ENCODE measurements around the gene MUC4.
"Not testable (repeated sequence)": the region's sequence is repeated elsewhere in the genome, so short reads cannot be mapped to it uniquely, and the experiment has no call there.

MUC4 gene

GRCh38 chr3:195836476-195837135 is 24.9 kb upstream of the MUC4 start:
- DNase-seq = no peak

GRCh38 chr3:195835791-195836190 is 24.1 kb upstream of the MUC4 start:
- DNase-seq = no peak

GRCh38 chr3:195834675-195835583 is 23.2 kb upstream of the MUC4 start:
- DNase-seq = no peak

- DNase-seq = no peak
Observed at GRCh38 chr3:195829897-195830254, 18.1 kb upstream of the MUC4 start.

GRCh38 chr3:195828762-195829161 is 17.0 kb upstream of the MUC4 start:
- no peak for DNase-seq

GRCh38 chr3:195825857-195826804 is 14.4 kb upstream of the MUC4 start:
- no peak for DNase-seq

- no peak for DNase-seq
Observed at GRCh38 chr3:195825191-195825588, 13.5 kb upstream of the MUC4 start.

GRCh38 chr3:195824425-195825190 is 12.9 kb upstream of the MUC4 start:
- DNase-seq = not testable (repeated sequence)

- DNase-seq = no peak
Observed at GRCh38 chr3:195823999-195824398, 12.3 kb upstream of the MUC4 start.

- DNase-seq = no peak
Observed at GRCh38 chr3:195823280-195823679, 11.6 kb upstream of the MUC4 start.

GRCh38 chr3:195822131-195822696 is 10.5 kb upstream of the MUC4 start:
- no peak for DNase-seq

- no peak for DNase-seq
Observed at GRCh38 chr3:195821403-195822130, 9.8 kb upstream of the MUC4 start.

- no peak for DNase-seq
Observed at GRCh38 chr3:195820901-195821300, 9.2 kb upstream of the MUC4 start.

- no peak for DNase-seq
Observed at GRCh38 chr3:195820186-195820585, 8.5 kb upstream of the MUC4 start.

GRCh38 chr3:195818301-195818700 is 6.6 kb upstream of the MUC4 start:
- no peak for DNase-seq

- no peak for DNase-seq
Observed at GRCh38 chr3:195817578-195818135, 5.9 kb upstream of the MUC4 start.

- DNase-seq = not testable (repeated sequence)
Observed at GRCh38 chr3:195816276-195816913, 4.7 kb upstream of the MUC4 start.

GRCh38 chr3:195815169-195815771 is 3.5 kb upstream of the MUC4 start:
- DNase-seq = no peak

GRCh38 chr3:195813916-195814640 is 2.3 kb upstream of the MUC4 start:
- no peak for DNase-seq

Data from OCI-M1 (cell line).